Right ventricle myocardium superior (tissue), 1 donor: ENCODE data around the gene MRPS21. TPM values are rescaled to one million over a fixed set of nuclear protein-coding genes. Genes with fewer than 3 reads are reported as not detected.
"Not testable (repeated sequence)": the region's sequence is repeated elsewhere in the genome, so short reads cannot be mapped to it uniquely, and the experiment has no call there.

Source experiments
- ATAC-seq: fragments of 200-7000 bp; cut with Tn5 transposase; one replicate; pipeline ENCODE4 v1.9.1; 2020; ENCODE audit warnings: mild to moderate bottlenecking; ENCODE audit not compliant: poor library complexity
- DNase-seq: peaks from one replicate; pipeline ENCODE4 v3.0.0-alpha.2; 2020
- intact Hi-C: fragments of 100-400 bp; cut with DNase I; formaldehyde crosslinking; loops from one replicate; pipeline ENCODE4 v1.11.2; 2022
- total RNA-seq: library from RNA; stranded (reverse); fragmentation: NEBNext Ultra II Directional; extraction: Animal tissue kit (Norgen Biotek cat#: 25700); gene quantifications from one replicate; pipeline ENCODE4 v1.2.1, GENCODE V29; 2021
- donor health status: DM: no; HTN: yes; CAD: no; lungs with severe emphysema.

Gene MRPS21
- total RNA-seq, 1 donor from 2014 or later, result 71.2 TPM

DNA sequence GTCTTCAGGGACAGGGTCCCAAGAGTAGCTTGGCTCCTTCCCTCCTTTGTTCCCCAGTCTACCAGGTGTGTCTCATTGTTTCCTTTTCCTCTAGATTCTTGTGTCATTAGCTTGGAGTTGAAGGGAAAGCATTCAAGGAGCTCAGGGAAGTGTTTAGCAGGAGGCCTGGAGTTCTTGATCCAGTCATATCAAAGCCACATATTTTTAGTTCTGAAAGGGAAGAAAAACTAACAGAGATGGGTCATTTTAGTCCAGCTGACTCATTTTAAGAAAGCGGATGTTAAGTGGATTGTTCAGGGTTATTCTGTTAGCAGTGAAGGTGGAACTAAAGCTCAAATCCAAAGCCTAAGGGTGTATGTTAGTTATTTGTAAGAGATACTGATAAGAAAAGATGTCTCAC lies 20.4 kb upstream of the MRPS21 start:
- ATAC-seq (no peak), DNase-seq (no peak)

DNA sequence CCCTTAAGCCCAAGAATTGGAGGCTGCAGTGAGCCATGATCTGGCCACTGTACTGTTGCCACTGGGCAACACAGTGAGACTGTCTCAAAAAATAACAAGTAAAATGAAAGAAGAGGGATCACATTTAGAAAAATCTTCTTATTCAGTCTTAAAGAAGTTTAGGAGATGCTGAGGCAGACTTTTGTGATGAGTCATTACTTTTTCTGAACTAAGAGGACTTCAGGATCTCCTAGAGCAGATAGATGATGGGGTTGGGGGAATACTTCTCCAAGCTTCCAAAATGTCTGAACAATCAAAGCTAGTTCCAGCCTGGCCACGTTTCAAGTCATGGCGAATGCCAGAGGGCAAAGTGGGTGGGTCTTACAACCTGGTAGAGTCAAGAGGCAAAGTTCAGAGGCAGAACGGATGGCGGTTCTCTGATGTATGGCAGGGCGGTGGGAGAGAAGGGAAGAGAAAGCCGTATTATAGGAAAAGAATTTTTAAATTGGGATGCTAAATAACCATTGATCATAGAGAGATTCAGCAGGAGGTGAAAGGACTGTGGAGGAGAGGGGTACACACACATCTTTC lies 13.4 kb upstream of the MRPS21 start:
- ATAC-seq, result no peak
- no peak for DNase-seq
- intact Hi-C loops, result no loop called here

More for the DNA sequence above, 20.4 kb upstream of the MRPS21 start:
- intact Hi-C loops, result no loop called here

DNA sequence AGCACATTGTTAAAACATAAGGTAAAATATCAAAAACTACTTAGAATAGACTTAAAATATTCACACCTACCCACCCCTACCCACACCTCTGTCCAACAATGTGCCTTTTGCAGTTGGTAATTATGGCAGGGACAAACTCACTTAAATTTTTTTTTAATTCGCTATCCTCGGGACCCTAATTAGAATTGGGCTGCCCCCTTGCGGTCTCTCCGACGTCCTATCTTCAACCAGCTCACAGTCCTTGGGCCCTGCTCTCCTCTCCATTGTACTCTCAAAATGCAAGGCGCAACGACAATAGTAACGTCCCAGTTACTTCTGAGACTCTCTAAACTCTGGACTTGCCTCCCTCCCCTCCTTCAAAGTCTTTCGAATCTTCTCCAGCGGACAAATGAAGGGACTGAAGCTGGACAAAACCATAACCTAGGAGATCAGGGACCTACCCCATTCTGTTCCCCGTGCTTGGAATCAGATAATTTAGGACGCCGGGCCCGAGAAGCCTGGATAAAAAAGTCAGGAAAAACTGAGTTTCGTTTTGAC lies 12.4 kb upstream of the MRPS21 start:
- peak; percentile 78 for ATAC-seq
- intact Hi-C loops, result no loop called here
- DNase-seq, result peak; percentile 85

DNA sequence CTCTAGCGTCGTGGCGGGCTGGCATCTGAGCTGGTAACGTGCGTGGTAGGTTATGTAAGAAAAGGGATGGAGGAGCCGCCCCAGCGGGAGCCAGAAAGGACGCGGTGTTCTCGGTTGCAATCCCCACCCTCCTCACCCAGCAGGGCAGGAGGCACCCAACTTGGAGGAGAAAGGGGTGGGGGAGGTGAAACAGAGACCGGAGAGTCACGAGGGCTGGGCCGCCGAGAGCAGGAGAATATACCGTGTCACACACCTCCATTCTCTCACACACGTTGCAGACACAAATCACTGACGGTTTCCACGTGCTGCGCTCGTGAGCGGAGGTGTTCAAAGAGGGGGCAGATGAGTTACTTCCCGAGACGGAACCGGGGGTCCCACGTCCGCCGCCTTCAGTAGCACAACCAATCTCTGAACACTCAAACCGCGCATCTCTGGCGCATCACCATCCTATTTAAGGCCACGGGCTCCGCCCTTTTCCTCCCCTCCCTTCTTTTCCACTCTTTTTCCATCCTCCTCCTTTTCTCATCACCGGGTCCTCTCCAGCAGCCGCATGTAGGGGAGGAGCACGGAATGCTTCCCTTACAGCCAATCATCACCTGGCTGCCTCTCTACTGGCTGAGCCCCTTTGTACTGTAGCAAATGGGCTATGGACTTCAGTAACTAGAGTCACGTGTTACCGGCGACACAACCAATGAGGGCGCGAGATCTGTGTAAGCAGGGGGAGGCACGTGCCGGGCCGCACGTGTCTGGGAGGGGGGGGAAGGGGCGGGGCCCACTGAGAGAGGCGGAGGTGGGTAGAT lies 11.7 kb upstream of the MRPS21 start, which contains the start of gene CIART:
TSS of gene CIART (plus strand) at position 797 of the 800 bp plus-strand sequence. CDS start 714 bp downstream, outside the sequence.
- intact Hi-C loops, result no loop called here
- DNase-seq (peak; percentile 94), ATAC-seq (peak; percentile 95)

DNA sequence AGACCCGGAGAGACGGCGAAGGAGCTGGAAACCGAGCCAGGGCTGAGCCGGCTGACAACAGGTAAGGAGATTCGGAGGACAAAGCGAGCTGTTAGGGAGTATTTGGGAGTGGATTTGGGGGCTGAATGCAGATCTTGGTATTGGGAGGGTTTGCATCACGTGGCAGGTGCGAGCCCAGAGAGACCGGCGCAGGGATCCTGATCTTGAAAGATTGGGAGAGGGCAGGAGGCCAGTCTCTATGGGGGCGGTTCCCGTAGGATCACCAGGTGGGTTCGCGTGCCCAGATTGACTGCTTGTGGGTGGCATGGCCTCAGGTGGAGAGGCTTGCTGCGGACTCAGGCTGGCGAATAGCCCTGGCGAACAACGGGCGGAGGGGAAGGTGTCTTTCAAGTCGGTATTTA lies 11.1 kb upstream of the MRPS21 start:
- ATAC-seq, result peak; percentile 17
- intact Hi-C loops, result no loop called here

DNA sequence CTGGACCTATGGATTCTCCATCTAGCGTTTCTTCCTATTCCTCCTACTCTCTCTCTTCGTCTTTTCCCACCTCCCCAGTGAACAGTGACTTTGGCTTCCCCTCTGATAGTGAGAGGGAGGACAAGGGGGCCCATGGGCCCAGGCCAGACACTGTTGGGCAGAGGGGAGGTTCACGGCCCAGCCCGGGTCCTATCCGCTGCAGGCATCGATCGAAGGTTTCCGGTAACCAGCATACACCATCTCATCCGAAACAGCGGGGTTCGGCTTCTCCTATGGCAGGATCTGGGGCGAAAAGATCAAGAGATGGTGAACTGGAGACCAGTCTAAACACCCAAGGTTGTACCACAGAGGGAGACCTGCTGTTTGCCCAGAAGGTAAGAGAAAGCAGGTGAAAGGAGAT lies 10.4 kb upstream of the MRPS21 start:
- no peak for DNase-seq
- intact Hi-C loops, result no loop called here
- ATAC-seq, result no peak

More for the DNA sequence above, 11.1 kb upstream of the MRPS21 start:
- DNase-seq, result no peak

DNA sequence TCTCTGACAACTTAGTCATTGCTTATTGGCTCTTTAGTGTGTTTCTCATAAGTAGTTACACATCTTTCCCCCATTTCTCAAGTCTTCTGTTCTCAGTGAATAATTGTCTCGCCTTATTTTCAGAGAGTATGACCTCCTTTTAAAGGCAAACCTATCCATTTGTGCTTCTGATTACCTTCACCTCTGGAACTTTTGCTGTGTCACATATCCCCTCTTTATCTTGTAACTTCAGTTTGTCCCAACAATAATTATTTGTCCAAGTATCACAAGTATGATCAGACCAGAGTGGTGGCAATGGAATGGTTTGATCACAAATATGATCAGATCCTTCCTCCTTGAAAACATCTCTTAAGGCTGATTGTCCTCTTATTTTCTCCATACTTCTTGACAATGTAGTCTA lies 5.3 kb upstream of the MRPS21 start:
- no peak for DNase-seq
- ATAC-seq, result no peak
- intact Hi-C loops, result loop anchor here (5.0 kb wide), 1 partner anchor 36 kb away; no protein-coding TSS in a partner anchor

DNA sequence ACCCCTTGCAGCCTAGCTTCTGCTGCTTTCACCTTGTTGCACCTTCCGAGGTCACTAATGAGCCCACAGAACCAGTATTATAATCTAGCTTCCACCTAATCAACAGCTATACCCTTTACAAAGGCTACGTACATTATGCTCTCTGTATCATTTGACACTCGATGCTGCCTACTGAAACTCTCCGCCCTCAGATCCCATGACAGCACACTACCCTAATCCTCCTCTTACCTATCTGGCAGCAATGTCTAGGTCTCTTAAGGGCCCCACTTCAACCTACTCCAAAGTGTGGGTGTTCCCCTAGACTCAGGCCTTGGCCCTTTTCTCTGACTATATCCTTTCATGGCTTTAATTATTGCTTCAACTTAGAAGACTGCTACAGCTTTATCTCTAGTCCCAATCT lies 4.8 kb upstream of the MRPS21 start:
- DNase-seq, result no peak
- no peak for ATAC-seq
- intact Hi-C loops, result loop anchor here (5.0 kb wide), 1 partner anchor 37 kb away; no protein-coding TSS in a partner anchor

DNA sequence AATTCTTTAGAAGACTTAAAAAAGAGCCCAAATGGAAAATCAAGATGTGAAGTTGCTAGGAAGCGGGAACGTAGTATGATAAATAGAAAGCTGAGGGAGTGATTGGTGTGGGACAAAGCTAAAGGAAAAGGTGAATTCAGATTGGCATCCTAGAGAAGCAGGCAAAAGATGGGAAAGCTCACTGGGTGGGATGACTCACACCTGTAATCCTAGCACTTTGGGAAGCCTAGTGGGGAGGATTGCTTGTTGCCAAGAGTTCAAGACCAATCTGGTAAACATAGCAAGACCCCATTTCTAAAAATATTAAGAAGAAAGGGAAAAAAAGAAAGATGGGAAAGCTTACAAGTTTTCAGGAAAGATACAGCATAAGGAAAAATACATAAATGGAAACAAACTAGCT lies 1.8 kb downstream of the MRPS21 start:
- DNase-seq (no peak), ATAC-seq (no peak)
- intact Hi-C loops, result no loop called here

DNA sequence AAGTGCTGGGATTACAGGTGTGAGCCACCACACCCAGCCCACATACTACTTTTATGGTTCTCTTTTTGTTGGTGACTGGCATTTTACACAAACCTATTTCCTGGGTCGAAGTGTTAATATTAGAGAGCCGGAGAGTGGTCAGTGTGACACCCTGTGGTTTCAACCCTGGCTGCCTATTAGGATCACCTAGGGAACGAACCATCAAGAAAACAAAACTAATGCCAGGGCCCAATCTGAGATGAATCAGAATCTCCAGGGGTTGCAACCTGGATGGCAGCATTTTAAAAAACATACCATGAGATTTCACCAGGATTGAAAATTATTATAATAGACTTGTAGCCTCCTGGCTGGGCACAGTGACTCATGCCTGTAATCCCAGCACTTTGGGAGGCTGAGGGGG lies 6.1 kb downstream of the MRPS21 start:
- DNase-seq (no peak), ATAC-seq (no peak)
- intact Hi-C loops, result no loop called here

DNA sequence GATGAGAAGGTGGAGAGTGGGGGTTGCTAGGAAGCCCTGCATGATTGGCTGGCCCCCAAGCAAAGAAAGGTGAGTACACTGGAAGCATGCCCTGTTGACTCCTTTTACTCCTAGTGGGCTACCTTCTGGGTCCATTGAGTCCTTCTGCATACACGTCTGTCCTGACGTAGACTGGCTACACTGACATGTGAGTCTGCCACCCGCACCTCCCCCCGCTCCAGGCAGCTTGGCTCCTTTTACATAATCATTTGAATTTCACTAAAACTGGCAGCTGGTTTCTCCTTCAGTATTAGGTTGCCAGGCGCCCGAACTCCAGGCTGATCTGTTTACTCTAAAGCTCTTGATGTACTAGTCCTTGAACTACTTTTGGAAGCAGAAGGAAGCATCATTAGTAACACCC lies 8.7 kb downstream of the MRPS21 start:
- intact Hi-C loops, result no loop called here
- ATAC-seq, result peak; percentile 15
- DNase-seq, result no peak

DNA sequence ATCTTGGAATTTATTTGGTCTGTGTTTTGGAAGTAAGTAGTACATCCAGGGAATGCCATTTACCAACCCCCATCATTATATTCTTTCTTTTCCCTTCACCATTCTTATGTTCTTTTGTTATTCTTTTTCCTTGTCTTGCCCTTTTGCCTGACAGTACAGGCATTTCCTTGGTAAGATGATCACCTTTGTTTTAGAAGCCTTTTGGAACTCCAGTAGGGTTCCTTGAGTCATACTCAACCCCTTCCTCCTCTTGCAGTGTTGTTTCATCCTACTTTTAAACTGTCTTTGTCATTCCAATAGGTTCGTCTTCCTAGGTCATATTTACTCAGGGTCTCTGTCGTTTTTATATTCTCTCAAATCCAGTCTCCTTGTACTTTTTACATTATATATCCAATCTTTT lies 9.2 kb downstream of the MRPS21 start:
- intact Hi-C loops, result no loop called here
- DNase-seq (no peak), ATAC-seq (no peak)

DNA sequence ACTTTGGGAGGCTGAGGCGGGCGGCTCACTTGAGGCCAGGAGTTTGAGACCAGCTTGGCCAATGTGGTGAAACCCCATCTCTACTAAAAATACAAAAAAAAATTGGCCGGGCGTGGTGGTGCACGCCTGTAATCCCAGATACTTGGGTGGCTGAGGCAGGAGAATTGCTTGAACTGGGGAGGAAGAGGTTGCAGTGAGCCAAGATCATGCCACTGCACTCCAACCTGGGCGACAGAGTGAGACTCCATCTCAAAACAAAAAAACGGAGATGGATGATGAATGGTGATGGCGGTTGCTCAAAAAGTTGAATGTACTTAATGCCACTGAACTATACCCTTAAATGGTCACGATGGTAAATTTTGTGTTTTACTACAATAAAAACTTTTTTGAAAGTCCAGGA lies 14.9 kb downstream of the MRPS21 start:
- ATAC-seq, intact Hi-C loops, DNase-seq: not testable (repeated sequence)

DNA sequence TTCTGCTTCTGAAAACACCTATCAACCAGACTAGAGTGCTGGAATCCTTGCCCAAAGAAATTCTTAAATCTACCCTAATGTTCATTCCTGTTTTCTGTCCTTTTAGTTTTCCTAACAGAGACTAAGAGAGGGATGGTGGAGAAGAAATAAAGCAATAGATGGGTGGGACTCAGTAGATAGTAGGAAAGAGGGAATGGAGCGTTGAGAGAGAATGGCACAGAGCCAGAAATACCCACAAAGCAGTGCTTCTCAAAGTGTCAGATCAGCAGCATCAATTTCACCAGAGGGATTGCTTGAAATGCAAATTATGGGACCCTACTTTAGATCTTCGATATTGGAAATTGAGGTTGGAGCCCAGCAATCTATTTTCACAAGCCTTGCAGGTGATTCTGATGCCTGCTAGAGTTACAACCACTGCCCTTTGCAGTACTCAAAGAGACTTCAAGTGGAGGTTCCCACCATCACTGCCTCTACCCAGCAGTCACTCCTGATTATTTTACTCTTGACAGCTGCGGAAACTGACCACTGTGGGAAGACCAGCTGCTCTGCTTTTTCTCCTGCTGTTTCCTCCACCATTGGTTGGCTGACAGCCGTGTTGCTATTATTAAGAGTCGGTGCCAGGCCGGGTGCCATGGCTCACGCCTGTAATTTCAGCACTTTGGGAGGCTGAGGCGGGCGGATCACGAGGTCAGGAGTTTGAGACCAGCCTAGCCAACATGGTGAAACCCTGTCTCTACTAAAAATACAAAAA lies 16.3 kb downstream of the MRPS21 start:
- intact Hi-C loops, result no loop called here
- DNase-seq, result no peak
- no peak for ATAC-seq

DNA sequence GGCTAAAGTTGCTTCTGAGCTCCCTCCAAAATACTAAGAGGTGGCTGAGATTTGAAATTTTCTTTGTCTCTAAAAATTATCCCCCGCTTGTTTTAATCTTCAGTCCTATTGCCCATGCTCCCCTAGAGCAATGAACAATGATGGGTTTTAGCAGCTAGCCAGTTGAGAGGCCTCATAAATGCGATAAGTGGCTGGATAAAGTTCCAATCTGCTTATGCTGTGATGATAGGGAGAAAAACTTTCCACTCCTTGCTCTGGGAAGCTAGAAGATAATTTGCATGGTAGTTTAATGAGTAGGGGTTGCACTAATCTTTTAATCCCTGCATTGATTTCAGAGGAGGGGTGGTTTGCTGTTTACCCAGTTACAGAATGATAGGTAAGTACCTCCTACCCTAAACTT lies 18.1 kb downstream of the MRPS21 start:
- ATAC-seq (no peak), DNase-seq (no peak)
- intact Hi-C loops, result no loop called here

DNA sequence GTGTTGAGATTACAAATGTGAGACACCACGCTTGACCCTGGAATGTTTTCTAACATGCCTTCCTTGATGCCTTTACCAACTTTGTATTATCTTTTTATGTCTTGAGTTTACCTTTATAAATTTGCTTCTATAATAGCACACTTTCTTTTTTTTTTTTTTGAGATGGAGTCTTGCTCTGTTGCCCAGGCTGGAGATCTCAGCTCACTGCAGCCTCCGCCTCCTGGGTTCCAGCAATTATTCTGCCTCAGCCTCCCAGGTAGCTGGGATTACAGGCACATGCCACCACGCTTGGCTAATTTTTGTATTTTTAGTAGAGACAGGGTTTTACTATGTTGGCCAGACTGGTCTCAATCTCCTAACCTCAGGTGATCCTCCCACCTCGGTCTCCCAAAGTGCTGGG lies 21.0 kb downstream of the MRPS21 start:
- intact Hi-C loops, DNase-seq, ATAC-seq: not testable (repeated sequence)

DNA sequence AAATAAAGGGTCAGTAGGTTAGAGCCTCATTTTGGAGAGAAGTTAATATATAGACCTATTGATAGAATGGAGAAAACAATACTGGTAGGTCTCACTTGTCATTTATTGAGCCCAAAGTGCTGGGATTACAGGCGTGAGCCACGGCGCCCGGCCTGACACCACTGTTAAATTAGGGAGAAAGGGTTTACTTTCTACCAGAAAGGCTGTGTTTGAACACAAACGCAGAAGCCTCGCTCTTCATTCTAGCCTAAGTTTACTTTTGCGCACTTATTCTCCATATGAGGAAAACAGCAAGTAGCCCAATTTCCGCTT lies 27.0 kb downstream of the MRPS21 start:
- ATAC-seq (no peak), DNase-seq (no peak)
- intact Hi-C loops, result no loop called here

DNA sequence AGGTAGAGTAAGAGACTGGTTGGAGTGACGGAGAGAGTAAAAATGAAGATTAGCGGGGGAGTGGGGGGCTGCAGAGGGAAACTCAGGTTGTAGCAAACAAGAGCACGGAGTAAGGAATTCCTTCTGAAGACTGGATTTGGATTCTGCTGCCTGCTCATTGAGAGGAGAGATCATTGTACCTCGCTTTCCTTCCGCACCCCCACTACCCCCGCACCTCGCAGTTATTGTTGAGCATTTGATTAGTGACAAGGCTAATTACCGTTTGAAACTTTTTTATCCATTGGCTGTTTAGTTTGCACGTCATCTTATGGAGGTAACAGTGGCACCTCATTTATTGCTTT lies 28.1 kb downstream of the MRPS21 start:
- DNase-seq (no peak), ATAC-seq (no peak)
- intact Hi-C loops, result no loop called here

DNA sequence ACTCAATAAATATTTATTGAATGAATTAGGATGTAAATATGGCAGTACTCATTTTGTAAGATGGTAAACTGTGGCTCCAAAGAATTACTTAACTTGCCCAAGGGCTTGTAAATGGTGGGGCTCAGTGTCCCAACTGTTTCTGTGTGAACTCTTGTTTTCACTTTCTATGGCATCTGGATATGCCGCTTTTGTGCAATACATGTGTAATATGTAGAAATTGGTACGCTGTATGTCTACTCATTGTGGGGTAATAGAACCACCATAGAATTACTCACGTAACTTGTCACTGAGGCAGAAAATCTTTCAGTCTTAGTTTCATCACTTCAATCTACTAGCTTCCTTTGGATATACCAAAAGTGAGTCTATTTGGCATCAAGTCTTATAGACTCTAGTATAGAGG lies 28.6 kb downstream of the MRPS21 start:
- ATAC-seq (no peak), DNase-seq (no peak)
- intact Hi-C loops, result no loop called here
